ENCODE results near the gene JDP2. TPM values are rescaled to one million over a fixed set of nuclear protein-coding genes. Genes with fewer than 3 reads are reported as not detected.

JDP2 gene
- total RNA-seq, 1 experiment from 2014 or later = 45.3 TPM

- no peak for TF ChIP-seq CTCF (IDR thresholded peaks at IDR 0.05; ENCODE audit: unreplicated experiment)
- intact Hi-C loops (cut with micrococcal nuclease) = no loop called here
- CTCF ChIA-PET = interaction anchor here (0.6 to 7.7 kb wide), 5 partner anchors 39 to 365 kb away, joined by 3 to 46 read pairs (median 6); no protein-coding TSS in a partner anchor
- BruUV-seq (replicated peaks) = no TSS peak
- H3K36me3 Mint-ChIP-seq (ENCODE audit: insufficient read depth, unreplicated experiment) = peaks cover 21% of the 10 kb centered on the region
- POLR2A ChIA-PET = interaction anchor here (0.6 to 6.0 kb wide), 5 partner anchors 14 to 748 kb away, joined by 3 to 29 read pairs (median 10); partner anchors contain the start of gene JDP2
- no peaks in the 10 kb centered on the region for H3K9me3 Mint-ChIP-seq (ENCODE audit: unreplicated experiment)
- H3K4me1 Mint-ChIP-seq (ENCODE audit: insufficient read depth, unreplicated experiment) = peaks cover 45% of the 10 kb centered on the region
- no peak overlapping the region for H3K4me3 Mint-ChIP-seq (ENCODE audit: unreplicated experiment)
- H3K27me3 Mint-ChIP-seq (ENCODE audit: insufficient read depth, unreplicated experiment) = no peaks in the 10 kb centered on the region
- no peak overlapping the region for H3K27ac Mint-ChIP-seq (ENCODE audit: low read depth, unreplicated experiment)
- DNase-seq (ENCODE audit: unreplicated experiment) = no peak
Measured at GRCh38 chr14:75448209-75448608, 20.4 kb downstream of the JDP2 start.

GRCh38 chr14:75449036-75449435, 21.2 kb downstream of the JDP2 start:
- POLR2A ChIA-PET = interaction anchor here (0.7 to 6.0 kb wide), 6 partner anchors 9 to 215 kb away, joined by 3 to 29 read pairs (median 7); partner anchors contain the start of gene JDP2
- Mint-ChIP-seq H3K4me3 (ENCODE audit: unreplicated experiment) (no peak overlapping the region), H3K36me3 (ENCODE audit: insufficient read depth, unreplicated experiment) (peaks cover 13% of the 10 kb centered on the region), H3K9me3 (ENCODE audit: unreplicated experiment) (no peaks in the 10 kb centered on the region), H3K27ac (ENCODE audit: low read depth, unreplicated experiment) (no peak overlapping the region), H3K27me3 (ENCODE audit: insufficient read depth, unreplicated experiment) (no peaks in the 10 kb centered on the region), H3K4me1 (ENCODE audit: insufficient read depth, unreplicated experiment) (peaks cover 51% of the 10 kb centered on the region)
- CTCF ChIA-PET = interaction anchor here (0.7 to 7.7 kb wide), 4 partner anchors 9 to 141 kb away, joined by 3 to 46 read pairs (median 6); no protein-coding TSS in a partner anchor
- intact Hi-C loops (cut with micrococcal nuclease) = no loop called here
- no peak for DNase-seq (ENCODE audit: unreplicated experiment)
- TF ChIP-seq CTCF (IDR thresholded peaks at IDR 0.05; ENCODE audit: unreplicated experiment) = no peak
- no TSS peak for BruUV-seq (replicated peaks)

GRCh38 chr14:75449696-75450095, 21.9 kb downstream of the JDP2 start:
- no peak for DNase-seq (ENCODE audit: unreplicated experiment)
- no peak for TF ChIP-seq CTCF (IDR thresholded peaks at IDR 0.05; ENCODE audit: unreplicated experiment)
- ChIA-PET POLR2A (interaction anchor here (0.6 to 6.0 kb wide), 10 partner anchors 9 to 211 kb away, joined by 3 to 29 read pairs (median 4); partner anchors contain the start of genes ERG28, JDP2 and TTLL5), CTCF (interaction anchor here (0.7 to 7.7 kb wide), 8 partner anchors 10 to 544 kb away, joined by 3 to 46 read pairs (median 4); no protein-coding TSS in a partner anchor)
- no peak overlapping the region for H3K27ac Mint-ChIP-seq (ENCODE audit: low read depth, unreplicated experiment)
- H3K4me1 Mint-ChIP-seq (ENCODE audit: insufficient read depth, unreplicated experiment) = peaks cover 56% of the 10 kb centered on the region
- BruUV-seq (replicated peaks) = no TSS peak
- H3K27me3 Mint-ChIP-seq (ENCODE audit: insufficient read depth, unreplicated experiment) = no peaks in the 10 kb centered on the region
- H3K36me3 Mint-ChIP-seq (ENCODE audit: insufficient read depth, unreplicated experiment) = peaks cover 10% of the 10 kb centered on the region
- intact Hi-C loops (cut with micrococcal nuclease) = no loop called here
- H3K9me3 Mint-ChIP-seq (ENCODE audit: unreplicated experiment) = no peaks in the 10 kb centered on the region
- H3K4me3 Mint-ChIP-seq (ENCODE audit: unreplicated experiment) = no peak overlapping the region

- H3K27ac Mint-ChIP-seq (ENCODE audit: low read depth, unreplicated experiment) = peak overlapping the region; percentile 79
- intact Hi-C loops (cut with micrococcal nuclease) = no loop called here
- DNase-seq (ENCODE audit: unreplicated experiment) = peak; percentile 84
- no peaks in the 10 kb centered on the region for H3K9me3 Mint-ChIP-seq (ENCODE audit: unreplicated experiment)
- BruUV-seq (replicated peaks) = no TSS peak
- no peaks in the 10 kb centered on the region for H3K27me3 Mint-ChIP-seq (ENCODE audit: insufficient read depth, unreplicated experiment)
- ChIA-PET CTCF (interaction anchor here (1.0 to 7.7 kb wide), 6 partner anchors 9 to 142 kb away, joined by 3 to 46 read pairs (median 4); partner anchors contain the start of gene JDP2), POLR2A (interaction anchor here (0.6 to 6.0 kb wide), 11 partner anchors 10 to 210 kb away, joined by 3 to 29 read pairs (median 4); partner anchors contain the start of genes ERG28, JDP2 and TTLL5)
- H3K4me1 Mint-ChIP-seq (ENCODE audit: insufficient read depth, unreplicated experiment) = peaks cover 64% of the 10 kb centered on the region
- H3K4me3 Mint-ChIP-seq (ENCODE audit: unreplicated experiment) = peak overlapping the region; percentile 46
- H3K36me3 Mint-ChIP-seq (ENCODE audit: insufficient read depth, unreplicated experiment) = peaks cover 7% of the 10 kb centered on the region
- TF ChIP-seq CTCF (IDR thresholded peaks at IDR 0.05; ENCODE audit: unreplicated experiment) = no peak
Measured at GRCh38 chr14:75450381-75451276, 22.8 kb downstream of the JDP2 start.
